IPS-NIHi7 (cell line): ENCODE results near the gene DUSP16.
"Not testable (repeated sequence)": the region's sequence is repeated elsewhere in the genome, so short reads cannot be mapped to it uniquely, and the experiment has no call there.

Experiments
- DNase-seq: peaks from one replicate; pipeline ENCODE4 v3.0.0; 2012; ENCODE audit warnings: mixed read lengths; ENCODE audit errors: extremely low spot score

DUSP16 gene

DNA sequence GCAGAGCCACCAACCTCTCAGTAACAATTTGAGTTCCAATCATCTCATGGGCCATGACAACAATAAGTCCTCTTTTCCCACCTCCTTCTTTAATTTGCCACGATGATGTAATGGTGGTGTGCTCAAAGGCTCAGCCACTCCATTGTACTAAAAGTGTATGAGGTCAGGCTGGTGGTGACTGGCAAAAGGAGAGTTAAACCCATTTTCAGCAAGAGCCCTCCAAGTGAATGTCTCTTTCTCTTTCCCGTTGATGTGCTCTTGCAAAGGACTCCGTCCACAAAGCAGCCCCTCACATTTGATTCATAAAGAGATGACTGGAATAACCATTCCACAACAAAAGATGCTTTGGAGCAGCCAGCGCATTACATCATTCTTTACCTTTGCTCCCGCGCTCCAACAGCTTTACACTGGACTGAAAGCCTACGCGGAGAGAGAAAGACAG lies 41.6 kb downstream of the DUSP16 start:
- no peak for DNase-seq

DNA sequence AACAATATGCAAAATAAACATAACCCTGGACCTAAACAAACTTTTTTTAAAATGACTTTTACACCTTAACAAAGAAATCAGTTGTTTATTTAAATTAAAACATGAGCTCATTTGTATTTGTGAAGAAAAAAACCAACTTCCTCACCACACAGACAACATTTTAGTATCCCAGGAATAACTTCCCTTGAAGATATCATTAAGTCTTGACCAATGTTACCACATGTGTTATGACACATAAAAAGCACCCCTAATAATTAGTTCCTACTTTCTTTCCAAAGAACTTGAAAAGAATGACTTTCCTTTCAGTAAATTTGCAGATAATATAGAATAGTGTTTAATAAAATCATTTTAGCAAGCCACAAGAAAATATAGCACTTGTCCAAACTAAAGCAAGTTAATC lies 42.4 kb downstream of the DUSP16 start:
- no peak for DNase-seq

DNA sequence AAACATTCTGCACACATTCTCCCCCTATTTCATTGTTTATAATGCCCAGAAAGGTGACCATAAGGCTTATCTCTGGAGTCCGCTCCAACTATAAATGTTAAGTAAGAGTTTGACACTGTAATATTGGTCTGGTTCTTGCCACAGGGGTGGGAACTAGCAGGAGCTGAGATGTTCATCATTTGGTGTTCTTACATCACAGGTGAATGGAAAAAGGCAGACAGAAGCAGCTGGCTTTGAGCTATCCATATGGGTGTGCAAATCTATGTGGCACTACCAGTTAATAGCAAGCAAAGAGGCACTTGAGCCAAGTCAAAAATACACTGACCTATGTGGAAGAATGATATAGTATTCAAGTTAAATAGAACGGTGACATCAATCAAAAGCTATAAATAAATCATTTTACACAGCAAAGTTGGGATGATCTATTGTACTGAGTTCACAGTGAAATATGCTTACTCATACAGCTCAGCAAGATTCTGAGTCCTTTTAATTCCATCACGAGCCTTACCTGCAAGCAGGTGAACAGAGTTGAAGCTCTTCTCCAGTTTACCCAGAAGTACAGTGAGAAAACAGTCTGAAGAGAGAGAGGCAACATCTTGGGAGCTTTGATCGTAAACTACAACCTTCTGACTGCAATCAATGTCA lies 43.2 kb downstream of the DUSP16 start:
- DNase-seq: no peak

DNA sequence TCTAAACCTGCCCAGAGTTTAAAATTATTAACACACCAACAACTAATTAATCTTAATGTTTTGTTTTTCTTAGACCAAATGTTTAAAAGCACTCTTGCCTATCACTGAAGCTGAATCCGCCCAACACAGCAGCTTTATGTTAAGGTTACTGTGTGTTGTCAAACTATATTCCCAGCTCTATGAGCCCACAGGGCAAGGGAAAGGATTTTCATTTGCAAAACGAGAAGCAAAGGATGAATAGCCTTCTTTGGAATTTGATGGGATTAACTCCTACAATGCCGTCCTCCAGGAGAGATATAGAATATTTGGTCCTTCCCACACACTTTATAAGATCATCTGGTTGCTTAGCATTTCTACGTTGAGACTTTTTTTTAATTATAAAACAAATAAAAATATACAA lies 43.7 kb downstream of the DUSP16 start:
- DNase-seq: no peak

DNA sequence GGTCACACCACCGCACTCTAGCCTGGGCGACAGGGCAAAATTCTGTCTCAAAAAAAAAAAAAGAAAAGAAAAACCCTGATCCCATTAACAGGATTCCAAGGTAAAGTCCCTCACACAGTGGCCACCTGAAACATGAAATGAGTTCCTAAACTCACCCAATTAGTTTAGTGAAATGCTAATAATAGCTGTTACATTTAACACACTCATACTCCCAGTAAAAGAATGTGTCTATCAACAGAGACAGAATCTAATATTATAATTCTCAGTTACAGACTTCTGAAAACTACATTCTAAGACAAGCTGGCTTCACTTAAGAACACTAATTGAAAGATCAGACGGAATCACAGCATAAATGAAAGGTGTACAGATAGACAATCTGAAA lies 44.2 kb downstream of the DUSP16 start:
- DNase-seq: no peak

DNA sequence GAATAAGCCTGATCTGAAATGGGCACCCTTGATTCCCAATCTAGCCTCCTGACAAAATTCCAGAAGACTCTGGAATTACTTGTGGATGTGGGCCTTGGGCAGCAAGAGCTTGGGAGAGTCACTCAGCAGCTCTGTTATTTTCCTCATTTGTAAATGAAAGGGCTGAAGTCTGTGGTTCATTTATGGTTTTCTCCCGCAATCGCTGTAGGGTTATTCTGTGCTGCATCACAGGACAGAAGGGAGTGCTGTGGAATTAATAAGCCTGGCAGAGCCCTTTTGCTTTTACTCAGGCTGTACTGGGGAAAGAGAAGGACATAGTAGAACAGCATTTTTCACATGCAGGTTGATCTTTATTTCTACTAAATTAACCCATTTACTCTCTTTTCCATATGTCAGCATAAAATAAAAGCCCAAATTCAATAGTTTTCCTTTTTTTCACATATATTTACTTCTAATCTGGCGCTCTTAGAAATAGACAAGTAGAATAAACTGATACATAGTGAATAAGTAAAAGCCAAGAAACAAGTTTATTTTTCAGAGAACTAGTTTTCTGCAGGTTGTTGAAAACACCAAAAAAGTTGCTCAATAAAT lies 49.2 kb downstream of the DUSP16 start:
- no peak for DNase-seq

DNA sequence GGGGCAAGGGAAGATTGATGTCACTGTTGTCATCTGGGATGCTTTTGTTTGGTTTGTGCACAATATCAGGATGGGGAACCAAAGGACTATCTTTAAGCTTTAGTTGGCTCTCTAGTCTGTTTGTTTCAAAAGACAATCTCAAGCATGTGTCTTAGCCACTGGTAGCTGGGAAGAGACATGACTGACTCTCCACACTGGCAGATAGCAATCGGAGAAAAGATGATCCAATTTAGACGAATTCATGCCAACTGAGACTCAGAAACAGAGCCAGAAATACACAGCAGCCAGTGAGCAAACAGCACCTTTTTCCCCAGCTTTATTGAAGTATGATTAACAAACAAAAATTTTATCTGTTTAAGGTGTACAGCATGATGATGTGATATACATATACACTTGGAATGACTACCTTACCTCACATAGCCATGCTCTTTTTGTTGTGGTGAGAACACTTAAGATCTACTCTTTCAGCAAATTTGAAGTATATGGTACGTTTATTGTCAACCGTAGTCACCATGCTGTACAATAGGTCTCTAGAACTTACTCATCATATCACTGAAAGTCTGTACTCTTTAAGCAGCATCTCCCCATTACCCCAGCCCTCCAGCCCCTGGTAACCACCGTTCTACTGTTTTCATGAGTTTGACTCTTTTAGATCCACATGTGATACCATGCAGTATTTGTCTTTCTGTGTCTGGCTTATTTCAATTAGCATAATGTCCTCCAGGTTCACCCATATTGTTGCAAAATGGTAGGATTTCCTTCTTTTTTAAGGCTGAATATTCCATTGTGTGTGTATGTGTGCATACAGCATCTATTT lies 50.6 kb downstream of the DUSP16 start:
- DNase-seq: no peak

DNA sequence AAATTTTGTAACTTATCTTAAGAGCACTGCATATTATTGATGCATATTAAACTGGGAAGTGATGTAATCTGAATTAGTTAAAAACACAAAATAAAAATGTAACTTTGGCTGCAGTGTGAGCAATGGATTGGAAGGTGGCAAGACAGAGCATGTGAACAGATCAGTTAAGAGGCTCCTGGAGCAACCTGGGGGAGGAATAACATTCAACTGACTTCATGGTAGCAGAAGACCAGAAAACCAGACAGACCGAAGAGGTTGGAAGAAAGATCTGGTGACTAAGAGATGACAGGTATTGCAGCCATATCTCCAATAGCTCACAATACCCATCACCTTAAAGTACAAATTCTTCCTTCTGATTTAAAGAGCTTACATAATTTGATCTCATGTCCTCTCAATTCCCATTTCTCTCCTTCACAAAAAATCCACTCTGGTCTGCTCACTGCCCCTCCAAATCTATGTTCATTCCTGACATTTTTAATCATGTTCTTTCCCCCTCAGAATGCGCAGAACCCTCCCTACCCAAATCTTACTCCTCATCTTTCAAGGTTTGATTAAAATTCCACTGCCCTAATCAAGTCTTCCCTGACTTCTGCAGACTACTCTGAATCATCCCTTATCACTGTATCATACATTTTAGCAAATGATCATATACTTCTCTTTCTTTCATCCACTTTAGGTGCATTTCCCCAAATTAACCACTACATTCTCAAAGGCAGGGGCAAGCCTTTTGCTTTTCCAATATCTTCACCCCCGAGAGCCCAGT lies 51.5 kb downstream of the DUSP16 start:
- DNase-seq: no peak

DNA sequence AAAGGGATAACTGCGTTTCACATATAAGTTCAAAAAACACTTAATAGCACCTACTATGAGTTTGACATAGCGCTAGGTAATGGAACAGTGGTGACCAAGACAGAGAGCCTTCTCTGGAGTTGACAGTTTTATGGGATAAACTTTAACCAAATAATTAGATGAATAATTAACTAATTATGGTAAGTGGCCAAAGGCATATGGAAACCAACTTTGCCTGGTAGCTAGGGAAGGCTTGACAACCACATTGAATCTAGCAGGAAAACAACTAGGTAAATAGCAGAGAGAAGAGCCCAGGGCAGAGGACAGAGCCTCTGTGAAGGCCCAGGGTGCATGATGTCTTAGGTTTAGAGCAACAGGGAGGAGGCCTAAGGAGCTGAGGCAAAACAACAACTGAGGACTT lies 52.1 kb downstream of the DUSP16 start:
- DNase-seq: no peak

DNA sequence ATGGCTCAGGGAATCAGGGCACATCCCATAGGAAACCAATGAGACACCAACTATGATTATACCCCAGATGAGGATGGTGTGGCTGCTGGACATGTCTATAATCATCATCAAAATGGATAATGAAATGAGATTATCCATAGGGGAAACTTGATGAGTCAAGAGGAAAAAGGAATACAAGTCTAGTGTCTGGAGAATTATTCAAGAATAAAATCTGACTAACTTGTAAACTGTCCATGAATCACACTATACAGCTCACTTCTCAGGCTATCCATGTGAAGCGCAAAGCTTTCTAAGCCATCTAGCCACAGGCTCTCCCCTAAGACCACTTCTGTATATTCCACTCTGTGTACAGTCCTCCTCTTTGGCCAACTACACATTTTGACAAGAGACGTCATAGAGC lies 52.5 kb downstream of the DUSP16 start:
- DNase-seq: no peak

DNA sequence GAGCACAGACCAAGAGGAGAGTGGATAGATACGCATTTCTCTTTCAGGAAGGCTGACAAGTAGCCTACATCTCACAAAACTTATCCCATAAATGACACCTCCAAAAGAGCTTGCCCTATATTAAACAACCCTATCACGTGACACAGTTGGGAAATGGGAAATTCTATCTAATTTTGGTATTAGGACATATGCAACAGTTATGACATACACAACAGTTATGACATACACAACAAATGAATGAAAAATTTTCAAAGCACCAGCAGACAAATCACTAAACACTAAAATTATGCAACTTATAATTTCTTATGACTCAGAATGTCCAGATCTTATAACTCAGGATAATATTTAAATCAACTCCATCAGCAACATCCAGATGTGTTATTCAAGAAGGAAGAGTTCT lies 54.1 kb downstream of the DUSP16 start:
- no peak for DNase-seq

DNA sequence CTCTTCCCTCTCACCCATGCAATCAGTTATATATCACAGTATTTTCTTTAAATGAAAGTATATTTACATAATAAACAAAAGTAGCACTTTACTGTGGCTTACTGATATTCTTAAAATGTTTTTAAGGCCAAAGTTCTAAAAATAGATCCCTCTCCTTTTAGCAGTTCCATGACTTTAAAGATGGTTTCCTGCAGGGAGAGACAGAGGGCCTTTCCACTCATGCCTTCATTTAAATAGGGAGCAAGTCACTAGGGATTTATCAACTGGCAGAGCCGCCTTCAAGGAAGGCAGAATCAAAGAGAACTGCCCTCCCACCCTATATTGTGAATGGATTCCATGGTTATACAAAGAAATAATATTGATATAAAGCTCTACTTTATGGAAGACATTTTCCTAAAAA lies 55.5 kb downstream of the DUSP16 start:
- DNase-seq: no peak

DNA sequence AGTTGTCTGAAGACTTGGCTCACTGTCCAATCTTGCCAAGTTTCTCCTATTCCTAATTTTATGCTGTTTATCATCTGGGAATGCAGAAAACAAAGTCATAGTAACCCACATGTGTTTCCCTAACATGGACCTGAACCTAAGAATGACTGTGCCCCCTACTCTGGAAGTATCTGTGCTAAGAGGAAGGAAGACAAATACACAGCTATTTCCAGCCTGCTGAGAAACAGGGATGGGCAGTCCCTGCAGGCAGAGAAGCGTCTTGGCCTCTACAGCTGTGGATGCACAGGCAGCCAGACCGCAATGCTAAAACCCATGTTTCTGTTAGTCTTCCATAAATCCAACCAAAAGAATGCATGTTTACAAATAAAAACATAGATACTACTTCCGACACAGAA lies 56.2 kb downstream of the DUSP16 start:
- DNase-seq: peak; percentile 28

DNA sequence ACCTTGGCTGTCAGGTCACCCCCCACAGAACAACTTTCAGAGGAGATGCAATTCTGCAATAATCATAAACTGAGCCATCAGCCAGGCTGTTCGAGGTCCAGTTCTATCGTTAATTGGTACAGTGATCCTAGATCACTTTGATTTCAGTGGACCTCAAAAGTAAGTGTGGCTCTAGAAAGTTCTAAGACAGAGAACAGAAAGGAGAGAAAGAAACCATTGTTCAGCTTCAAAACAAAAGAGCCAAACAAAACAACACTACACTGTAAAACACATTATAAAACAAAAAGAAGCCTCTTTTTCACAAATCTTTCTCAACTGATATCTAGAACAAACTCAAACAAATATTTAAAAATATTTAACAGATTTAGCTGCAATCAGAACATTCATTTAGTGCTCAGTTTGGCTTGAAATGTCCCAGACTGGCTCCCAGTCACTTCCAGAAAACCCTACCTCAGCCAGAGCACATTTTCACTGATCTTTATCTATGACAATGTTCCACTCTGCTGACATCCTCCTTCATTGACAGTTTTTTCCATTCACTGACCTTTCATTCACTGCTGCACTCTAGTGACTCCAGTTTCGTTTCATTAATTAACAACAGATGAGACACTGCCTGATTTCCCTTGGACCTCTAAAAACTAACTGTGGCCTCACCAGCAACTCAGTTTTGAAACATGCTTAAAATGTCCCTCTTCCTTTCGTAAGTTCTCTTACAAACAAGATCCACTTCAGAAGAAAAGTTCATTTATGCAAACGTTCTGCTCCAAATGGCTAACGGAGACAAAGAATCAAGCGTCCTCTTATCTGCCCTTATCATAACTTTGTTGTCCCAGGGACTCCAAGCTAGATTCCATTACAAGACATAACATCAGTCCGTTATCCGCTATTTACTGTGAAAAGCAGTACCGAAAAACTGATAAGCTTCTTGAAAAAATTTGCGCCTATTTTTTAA lies 56.8 kb downstream of the DUSP16 start:
- DNase-seq: no peak

DNA sequence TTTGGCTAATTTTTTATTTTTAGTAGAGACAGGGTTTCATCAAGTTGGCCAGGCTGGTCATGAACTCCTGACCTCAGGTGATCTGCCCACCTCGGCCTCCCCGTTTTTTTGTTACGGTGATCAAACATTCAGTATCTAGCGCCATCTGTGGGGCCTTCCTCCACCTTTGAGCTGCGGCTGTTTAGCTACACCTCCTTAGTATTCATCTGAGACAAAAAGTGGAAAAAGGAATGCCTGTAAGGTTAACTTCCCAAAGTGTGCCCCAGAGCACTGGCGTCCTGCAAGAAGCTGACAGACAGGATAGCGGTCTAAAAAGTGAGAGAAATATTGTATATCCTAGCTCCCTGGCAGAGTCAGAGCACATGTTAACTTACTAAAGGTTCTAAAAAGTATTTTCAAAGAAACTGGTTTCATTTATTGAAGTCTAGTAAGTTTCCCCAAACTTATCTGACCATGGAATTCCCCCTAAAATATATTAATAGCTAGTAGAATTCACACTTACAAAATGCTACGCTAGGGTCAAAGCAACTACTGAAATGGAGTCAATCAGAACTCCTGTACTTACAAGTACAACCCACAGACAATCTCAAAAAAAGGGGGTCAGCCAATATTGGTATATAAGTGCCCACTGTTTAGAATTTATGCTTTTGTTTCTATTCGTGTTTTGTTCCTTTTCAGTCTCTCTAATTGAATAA lies 59.1 kb downstream of the DUSP16 start:
- peak; percentile 44 for DNase-seq

DNA sequence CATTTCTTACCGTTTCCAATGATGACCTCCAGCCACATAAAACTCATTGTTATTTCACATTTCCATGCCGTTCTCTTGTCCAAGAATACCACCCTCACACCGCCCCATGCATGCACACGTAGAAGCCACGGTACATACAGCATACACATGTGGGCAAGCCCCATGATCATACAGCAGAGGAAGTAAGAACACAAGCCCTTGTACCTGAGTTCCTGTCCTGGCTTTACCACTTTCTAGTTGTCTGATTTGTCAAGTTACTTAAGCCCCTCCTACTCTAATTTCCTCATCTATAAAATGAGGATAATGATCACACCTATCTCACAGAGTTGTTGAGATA lies 59.9 kb downstream of the DUSP16 start:
- no peak for DNase-seq

DNA sequence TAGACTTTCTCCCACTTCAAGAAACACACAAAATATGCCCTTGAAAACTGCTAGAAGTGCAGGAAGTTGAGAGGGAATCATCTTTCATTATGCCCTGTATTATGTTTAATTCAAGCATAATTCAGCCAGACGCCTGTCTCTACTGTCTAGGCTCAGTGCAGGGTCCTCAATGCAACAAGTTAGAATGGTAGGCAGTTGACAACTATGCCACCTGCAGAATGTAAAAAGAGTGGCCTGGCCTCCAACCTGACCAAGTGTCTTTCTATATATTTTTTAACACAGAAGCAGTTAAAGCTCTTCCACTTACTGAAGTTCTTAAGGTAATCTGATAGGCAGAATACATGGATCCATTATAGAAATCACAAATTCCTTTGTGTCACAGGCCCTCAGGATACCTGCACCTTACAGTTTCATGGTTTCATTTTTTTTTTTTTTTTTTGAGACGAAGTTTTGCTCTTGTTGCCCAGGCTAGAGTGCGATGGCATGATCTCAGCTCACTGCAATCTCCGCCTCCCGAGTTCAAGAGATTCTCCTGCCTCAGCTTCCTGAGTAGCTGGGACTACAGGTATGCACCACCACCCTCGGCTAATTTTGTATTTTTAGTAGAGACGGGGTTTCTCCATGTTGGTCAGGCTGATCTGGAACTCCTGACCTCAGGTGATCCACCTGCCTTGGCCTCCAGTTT lies 60.4 kb downstream of the DUSP16 start:
- not testable (repeated sequence) for DNase-seq

DNA sequence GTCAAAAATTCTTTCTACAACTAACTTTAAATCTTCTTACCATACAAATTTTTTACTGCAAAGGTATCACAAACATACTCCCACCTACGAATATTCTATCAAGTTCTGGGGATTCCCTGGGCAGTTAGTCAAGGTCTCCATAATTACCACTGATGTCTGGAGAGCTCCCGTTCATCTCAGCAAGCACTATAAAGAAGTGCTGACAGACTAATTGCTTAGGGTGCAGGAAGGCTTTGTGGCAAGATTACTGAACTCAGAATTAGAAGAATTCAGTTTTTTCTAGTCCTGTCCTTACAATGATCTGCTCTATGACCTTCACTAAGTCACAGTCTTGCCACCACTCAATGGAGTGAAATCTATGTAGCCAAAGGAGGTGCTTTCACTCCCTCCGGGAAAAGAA lies 61.5 kb downstream of the DUSP16 start:
- DNase-seq: no peak

DNA sequence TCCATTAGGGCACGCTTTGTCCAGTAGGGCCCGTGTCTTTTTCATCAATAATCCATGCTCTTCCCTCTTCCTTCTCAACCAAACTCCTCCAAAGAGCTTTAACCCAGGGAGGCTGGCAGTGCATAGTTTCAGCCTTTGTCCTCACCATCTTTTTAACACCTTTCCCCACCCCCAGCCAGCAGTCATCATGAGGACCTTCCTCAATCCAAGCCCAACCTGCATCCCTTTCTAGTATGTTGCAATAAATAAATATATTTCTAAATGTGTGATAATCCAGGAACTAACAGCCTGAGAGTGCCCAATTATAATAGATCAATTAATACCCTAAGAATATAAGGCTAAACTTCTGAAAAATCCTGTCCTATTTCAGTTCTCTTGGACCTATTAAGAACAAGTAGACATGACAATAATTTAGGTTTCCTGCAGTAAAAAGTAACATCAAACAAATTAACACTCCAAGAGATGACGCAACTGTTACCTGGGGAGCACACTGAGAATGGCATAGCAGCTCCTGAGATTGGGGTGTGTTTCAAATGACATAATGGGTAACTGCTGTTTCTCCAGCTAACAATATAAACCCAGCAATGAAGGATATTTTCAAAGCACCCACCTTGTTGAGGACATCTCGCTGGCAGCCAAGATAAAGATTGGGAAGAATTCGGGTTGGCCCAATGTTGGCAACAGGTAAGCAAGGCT lies 62.6 kb downstream of the DUSP16 start:
- DNase-seq: no peak

DNA sequence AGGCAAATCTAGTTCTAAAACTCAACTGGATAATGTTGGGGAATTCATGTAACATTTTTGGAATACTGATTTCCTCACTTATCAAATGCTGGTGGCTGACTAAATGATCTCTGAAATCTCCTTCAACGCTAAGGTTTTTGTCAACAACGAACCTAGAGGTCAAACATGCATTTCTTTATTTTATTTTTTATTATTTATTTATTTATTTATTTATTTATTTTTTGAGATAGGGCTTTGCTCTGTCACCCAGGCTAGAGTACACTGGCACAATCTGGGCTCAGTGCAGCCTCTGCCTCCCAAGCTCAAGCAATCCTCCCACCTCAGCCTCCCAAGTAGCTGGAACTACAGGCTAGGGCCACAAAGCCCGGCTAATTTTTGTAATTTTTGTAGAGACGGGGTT lies 64.5 kb downstream of the DUSP16 start:
- no peak for DNase-seq
